Stimulated activated CD8-positive, alpha-beta memory T cell treated with anti-CD3 and anti-CD28 coated beads, Interleukin-4, amount 100 ng/mL, for 1 hour (primary cell): ENCODE measurements around the gene ZNF670.
"Not testable (repeated sequence)": the region's sequence is repeated elsewhere in the genome, so short reads cannot be mapped to it uniquely, and the experiment has no call there.

Experiments
- DNase-seq, 2 donors: peaks; one replicate each; pipeline ENCODE4 v3.0.0-alpha.2; 2020; ENCODE audit warnings: low read depth in 2 of 2, low spot score in 1 of 2

The ZNF670 gene

GRCh38 chr1:247078258-247079140 is at the start of gene ZNF670:
Gene ZNF670, minus strand, starts transcription at chr1:247078811. Its CDS starts 215 bp downstream, at chr1:247078596.
- peak; percentile 46 to 68 for DNase-seq

GRCh38 chr1:247127519-247128282 is 49.1 kb upstream of the ZNF670 start:
- DNase-seq, result not testable (repeated sequence)

- not testable (repeated sequence) for DNase-seq
Observed at GRCh38 chr1:247126601-247127000, 48.0 kb upstream of the ZNF670 start.

- DNase-seq, result not testable (repeated sequence)
Observed at GRCh38 chr1:247126166-247126565, 47.6 kb upstream of the ZNF670 start.

GRCh38 chr1:247121382-247121781 is 42.8 kb upstream of the ZNF670 start:
- DNase-seq, result no peak

- DNase-seq, result not testable (repeated sequence)
Observed at GRCh38 chr1:247120408-247120668, 41.7 kb upstream of the ZNF670 start.

GRCh38 chr1:247119600-247120407 is 41.2 kb upstream of the ZNF670 start:
- DNase-seq, result no peak

- DNase-seq, result no peak
Observed at GRCh38 chr1:247118946-247119446, 40.4 kb upstream of the ZNF670 start.

- DNase-seq, result no peak
Observed at GRCh38 chr1:247115545-247115944, 36.9 kb upstream of the ZNF670 start.

- DNase-seq, result no peak
Observed at GRCh38 chr1:247115141-247115510, 36.5 kb upstream of the ZNF670 start.

GRCh38 chr1:247114351-247115140 is 35.9 kb upstream of the ZNF670 start:
- DNase-seq, result no peak

- DNase-seq, result no peak
Observed at GRCh38 chr1:247113733-247114271, 35.2 kb upstream of the ZNF670 start.

- DNase-seq, result no peak
Observed at GRCh38 chr1:247113094-247113497, 34.5 kb upstream of the ZNF670 start.

GRCh38 chr1:247112479-247112781 is 33.8 kb upstream of the ZNF670 start:
- no peak for DNase-seq

- no peak for DNase-seq
Observed at GRCh38 chr1:247111700-247112478, 33.3 kb upstream of the ZNF670 start.

GRCh38 chr1:247111259-247111699 is 32.7 kb upstream of the ZNF670 start:
- DNase-seq, result no peak

GRCh38 chr1:247110627-247111258 is 32.1 kb upstream of the ZNF670 start:
- no peak for DNase-seq

- DNase-seq, result no peak
Observed at GRCh38 chr1:247107694-247108093, 29.1 kb upstream of the ZNF670 start.

GRCh38 chr1:247105966-247106365 is 27.4 kb upstream of the ZNF670 start:
- DNase-seq, result no peak
